Measurements from ENCODE around the gene CDH13. TPM values are rescaled to one million over a fixed set of nuclear protein-coding genes. Genes with fewer than 3 reads are reported as not detected.

The CDH13 gene
- total and polyA plus RNA-seq, 3 experiments from 2014 or later: not detected

DNA sequence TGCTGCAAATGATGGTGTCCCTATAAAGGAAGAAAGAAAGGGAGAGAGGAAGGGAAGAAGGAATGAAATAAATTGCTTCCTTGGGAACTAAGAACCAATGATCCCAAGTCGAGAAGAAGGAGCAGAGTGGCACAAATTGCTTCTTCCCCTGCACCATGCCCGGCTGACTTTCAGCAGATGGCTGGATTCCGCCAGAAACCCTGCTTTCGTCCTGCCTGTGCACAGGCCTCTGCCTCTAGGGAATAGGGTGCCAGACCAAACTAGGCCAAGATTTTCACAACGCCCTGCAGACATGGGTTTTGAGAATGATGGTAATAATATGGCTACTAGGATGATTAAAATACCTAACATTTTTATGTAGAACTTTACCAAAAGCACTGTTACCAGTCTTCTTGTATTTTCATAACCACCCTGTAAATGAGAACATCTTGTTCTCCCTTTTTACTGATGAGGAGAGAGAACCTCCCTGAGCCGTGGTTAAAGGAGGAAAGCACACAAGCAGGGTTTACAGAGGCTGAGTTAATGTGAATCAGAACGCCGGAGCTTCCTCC is 1058.9 kb downstream of the CDH13 start:
- Mint-ChIP-seq H3K27ac (peak overlapping the region in 1 of 8 donors; percentile 9), H3K4me1 (no peaks in the 10 kb centered on the region), H3K4me3 (no peak overlapping the region), H3K36me3 (no peaks in the 10 kb centered on the region), H3K9me3 (peaks cover 0 to 3% (median 0%) of the 10 kb centered on the region in 5 donors), H3K27me3 (peaks cover 2 to 13% of the 10 kb centered on the region in 2 donors)
- H3K4me1 ChIP-seq (ENCODE audit: insufficient read depth, low read length): no peaks in the 10 kb centered on the region
- H3K9me3 ChIP-seq (ENCODE audit: low read length): no peaks in the 10 kb centered on the region
- DNase-seq: no peak
- no peaks in the 10 kb centered on the region for H3K36me3 ChIP-seq (ENCODE audit: insufficient read depth, low read length)
- H3K4me3 ChIP-seq (ENCODE audit: low read length): no peak overlapping the region
- no peaks in the 10 kb centered on the region for H3K27me3 ChIP-seq (ENCODE audit: insufficient read depth, low read length, poor library complexity, severe bottlenecking)
- POLR2A ChIA-PET: no interaction called here
- no peak overlapping the region for H3K27ac ChIP-seq (ENCODE audit: low read depth, low read length)
- CTCF ChIA-PET: no interaction called here

- no peak overlapping the region for H3K4me3 Mint-ChIP-seq
- Histone ChIP-seq H3K36me3 (ENCODE audit: insufficient read depth, low read length) (no peaks in the 10 kb centered on the region), H3K27ac (ENCODE audit: low read depth, low read length) (no peak overlapping the region), H3K27me3 (ENCODE audit: insufficient read depth, low read length, poor library complexity, severe bottlenecking) (no peaks in the 10 kb centered on the region), H3K4me3 (ENCODE audit: low read length) (no peak overlapping the region), H3K4me1 (ENCODE audit: insufficient read depth, low read length) (no peaks in the 10 kb centered on the region), H3K9me3 (ENCODE audit: low read length) (no peaks in the 10 kb centered on the region)
- CTCF ChIA-PET: no interaction called here
- no peaks in the 10 kb centered on the region for H3K4me1 Mint-ChIP-seq
- peaks cover 0 to 3% (median 0%) of the 10 kb centered on the region in 5 donors for H3K9me3 Mint-ChIP-seq
- DNase-seq: no peak
- POLR2A ChIA-PET: no interaction called here
- H3K36me3 Mint-ChIP-seq: no peaks in the 10 kb centered on the region
- H3K27ac Mint-ChIP-seq: no peak overlapping the region
- peaks cover 2 to 11% of the 10 kb centered on the region in 2 donors for H3K27me3 Mint-ChIP-seq
Observed at GRCh38 chr16:83686726-83687125, 1060.0 kb downstream of the CDH13 start.

GRCh38 chr16:83689385-83689831 is 1062.6 kb downstream of the CDH13 start:
- Mint-ChIP-seq H3K36me3 (no peaks in the 10 kb centered on the region), H3K27ac (no peak overlapping the region), H3K4me3 (no peak overlapping the region), H3K27me3 (peaks cover 2 to 5% of the 10 kb centered on the region in 2 donors), H3K9me3 (peaks cover 0 to 3% (median 0%) of the 10 kb centered on the region in 5 donors), H3K4me1 (no peaks in the 10 kb centered on the region)
- Histone ChIP-seq H3K4me1 (ENCODE audit: insufficient read depth, low read length) (no peaks in the 10 kb centered on the region), H3K27me3 (ENCODE audit: insufficient read depth, low read length, poor library complexity, severe bottlenecking) (no peaks in the 10 kb centered on the region), H3K36me3 (ENCODE audit: insufficient read depth, low read length) (no peaks in the 10 kb centered on the region), H3K27ac (ENCODE audit: low read depth, low read length) (no peak overlapping the region), H3K4me3 (ENCODE audit: low read length) (no peak overlapping the region), H3K9me3 (ENCODE audit: low read length) (no peaks in the 10 kb centered on the region)
- ChIA-PET CTCF (no interaction called here), POLR2A (no interaction called here)
- no peak for DNase-seq

GRCh38 chr16:83692224-83692623 is 1065.5 kb downstream of the CDH13 start:
- Mint-ChIP-seq H3K9me3 (peaks cover 0 to 2% (median 0%) of the 10 kb centered on the region in 5 donors), H3K4me1 (no peaks in the 10 kb centered on the region), H3K36me3 (no peaks in the 10 kb centered on the region), H3K27ac (peak overlapping the region in 1 of 8 donors; percentile 28), H3K4me3 (no peak overlapping the region), H3K27me3 (peaks cover 3 to 5% of the 10 kb centered on the region in 2 donors)
- Histone ChIP-seq H3K4me3 (ENCODE audit: low read length) (no peak overlapping the region), H3K9me3 (ENCODE audit: low read length) (no peaks in the 10 kb centered on the region), H3K27me3 (ENCODE audit: insufficient read depth, low read length, poor library complexity, severe bottlenecking) (no peaks in the 10 kb centered on the region), H3K27ac (ENCODE audit: low read depth, low read length) (no peak overlapping the region), H3K4me1 (ENCODE audit: insufficient read depth, low read length) (no peaks in the 10 kb centered on the region), H3K36me3 (ENCODE audit: insufficient read depth, low read length) (no peaks in the 10 kb centered on the region)
- ChIA-PET POLR2A (no interaction called here), CTCF (no interaction called here)
- no peak for DNase-seq

GRCh38 chr16:83698964-83699363 is 1072.2 kb downstream of the CDH13 start:
- no peaks in the 10 kb centered on the region for H3K36me3 ChIP-seq (ENCODE audit: insufficient read depth, low read length)
- no peaks in the 10 kb centered on the region for H3K36me3 Mint-ChIP-seq
- no peaks in the 10 kb centered on the region for H3K27me3 ChIP-seq (ENCODE audit: insufficient read depth, low read length, poor library complexity, severe bottlenecking)
- no peaks in the 10 kb centered on the region for H3K4me1 ChIP-seq (ENCODE audit: insufficient read depth, low read length)
- ChIA-PET CTCF (no interaction called here), POLR2A (no interaction called here)
- H3K27ac Mint-ChIP-seq: no peak overlapping the region
- H3K4me1 Mint-ChIP-seq: no peaks in the 10 kb centered on the region
- no peak for DNase-seq
- H3K4me3 Mint-ChIP-seq: no peak overlapping the region
- H3K4me3 ChIP-seq (ENCODE audit: low read length): no peak overlapping the region
- peaks cover 0 to 8% (median 0%) of the 10 kb centered on the region in 5 donors for H3K9me3 Mint-ChIP-seq
- no peak overlapping the region for H3K27ac ChIP-seq (ENCODE audit: low read depth, low read length)
- H3K9me3 ChIP-seq (ENCODE audit: low read length): no peaks in the 10 kb centered on the region
- H3K27me3 Mint-ChIP-seq: peaks cover 3 to 8% of the 10 kb centered on the region in 2 donors

DNA sequence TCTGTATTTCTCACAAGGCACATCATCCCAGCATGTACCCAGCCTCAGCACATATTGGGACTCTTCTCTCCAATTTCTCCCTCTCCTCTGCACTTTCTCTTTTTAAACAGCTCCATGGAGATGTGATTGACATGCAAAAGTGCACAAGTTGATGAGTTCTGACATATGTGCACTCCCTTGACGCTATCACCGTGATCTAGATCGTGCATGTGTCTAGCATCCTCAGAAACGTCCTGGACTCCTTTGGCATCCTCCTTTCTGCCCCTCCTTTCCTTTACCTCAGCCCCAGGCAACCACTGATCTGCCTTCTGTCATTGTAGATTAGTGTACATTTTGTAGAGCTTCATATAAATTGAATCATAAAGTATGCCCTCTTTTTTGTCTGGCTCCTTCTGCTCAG is 1073.0 kb downstream of the CDH13 start:
- Histone ChIP-seq H3K4me3 (ENCODE audit: low read length) (no peak overlapping the region), H3K27ac (ENCODE audit: low read depth, low read length) (no peak overlapping the region), H3K27me3 (ENCODE audit: insufficient read depth, low read length, poor library complexity, severe bottlenecking) (no peaks in the 10 kb centered on the region), H3K36me3 (ENCODE audit: insufficient read depth, low read length) (no peaks in the 10 kb centered on the region), H3K4me1 (ENCODE audit: insufficient read depth, low read length) (no peaks in the 10 kb centered on the region), H3K9me3 (ENCODE audit: low read length) (no peaks in the 10 kb centered on the region)
- peak overlapping the region in 1 of 8 donors; percentile 52 for H3K27ac Mint-ChIP-seq
- H3K4me1 Mint-ChIP-seq: no peaks in the 10 kb centered on the region
- no peak for DNase-seq
- no peaks in the 10 kb centered on the region for H3K36me3 Mint-ChIP-seq
- POLR2A ChIA-PET: no interaction called here
- no peak overlapping the region for H3K4me3 Mint-ChIP-seq
- H3K9me3 Mint-ChIP-seq: peaks cover 0 to 8% (median 0%) of the 10 kb centered on the region in 5 donors
- CTCF ChIA-PET: no interaction called here
- peaks cover 3 to 8% of the 10 kb centered on the region in 2 donors for H3K27me3 Mint-ChIP-seq

DNA sequence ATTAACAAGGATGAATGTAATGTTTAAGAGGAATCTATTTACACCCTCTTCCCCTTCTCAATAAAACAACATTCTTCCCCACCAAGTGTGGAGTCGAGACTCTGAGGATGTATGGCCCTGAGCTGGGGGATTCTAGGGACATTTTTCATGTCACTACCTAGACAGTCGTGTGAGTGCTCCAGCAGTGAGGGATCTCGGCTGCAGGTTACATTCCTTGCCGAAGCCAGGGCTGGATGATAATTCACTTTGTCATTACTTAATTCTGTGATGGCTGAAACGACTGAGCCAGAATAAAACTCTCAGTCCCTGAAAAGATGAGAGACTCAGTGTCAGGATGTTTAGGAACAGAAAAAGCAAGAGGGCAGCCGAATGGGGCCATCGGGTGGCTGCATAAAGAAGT is 1074.1 kb downstream of the CDH13 start:
- Mint-ChIP-seq H3K27ac (no peak overlapping the region), H3K4me3 (no peak overlapping the region), H3K36me3 (no peaks in the 10 kb centered on the region), H3K27me3 (peaks cover 3 to 8% of the 10 kb centered on the region in 2 donors), H3K4me1 (no peaks in the 10 kb centered on the region), H3K9me3 (peaks cover 0 to 6% (median 0%) of the 10 kb centered on the region in 5 donors)
- Histone ChIP-seq H3K36me3 (ENCODE audit: insufficient read depth, low read length) (no peaks in the 10 kb centered on the region), H3K4me1 (ENCODE audit: insufficient read depth, low read length) (no peaks in the 10 kb centered on the region), H3K9me3 (ENCODE audit: low read length) (no peaks in the 10 kb centered on the region), H3K27ac (ENCODE audit: low read depth, low read length) (no peak overlapping the region), H3K4me3 (ENCODE audit: low read length) (no peak overlapping the region), H3K27me3 (ENCODE audit: insufficient read depth, low read length, poor library complexity, severe bottlenecking) (no peaks in the 10 kb centered on the region)
- DNase-seq: no peak
- CTCF ChIA-PET: no interaction called here
- POLR2A ChIA-PET: no interaction called here

GRCh38 chr16:83701494-83701893 is 1074.7 kb downstream of the CDH13 start:
- H3K4me3 Mint-ChIP-seq: no peak overlapping the region
- Histone ChIP-seq H3K27me3 (ENCODE audit: insufficient read depth, low read length, poor library complexity, severe bottlenecking) (no peaks in the 10 kb centered on the region), H3K36me3 (ENCODE audit: insufficient read depth, low read length) (no peaks in the 10 kb centered on the region), H3K9me3 (ENCODE audit: low read length) (no peaks in the 10 kb centered on the region), H3K4me1 (ENCODE audit: insufficient read depth, low read length) (no peaks in the 10 kb centered on the region), H3K27ac (ENCODE audit: low read depth, low read length) (no peak overlapping the region), H3K4me3 (ENCODE audit: low read length) (no peak overlapping the region)
- no peak for DNase-seq
- H3K4me1 Mint-ChIP-seq: no peaks in the 10 kb centered on the region
- no peak overlapping the region for H3K27ac Mint-ChIP-seq
- H3K27me3 Mint-ChIP-seq: peaks cover 3 to 8% of the 10 kb centered on the region in 2 donors
- H3K9me3 Mint-ChIP-seq: peaks cover 0 to 9% (median 0%) of the 10 kb centered on the region in 5 donors
- H3K36me3 Mint-ChIP-seq: no peaks in the 10 kb centered on the region
- POLR2A ChIA-PET: no interaction called here
- CTCF ChIA-PET: interaction anchor here (1.2 kb wide), 1 partner anchor 13 kb away, joined by 3 read pairs; no protein-coding TSS in a partner anchor
